Cardiac muscle cell (in vitro differentiated cells and primary cell): ENCODE results near the gene OR5C1. TPM values are rescaled to one million over a fixed set of nuclear protein-coding genes. Genes with fewer than 3 reads are reported as not detected.

ENCODE experiments used
- DNase-seq, 2 donors: peaks; one replicate each; pipeline versions ENCODE4 v3.0.0 to v3.0.0-alpha.2; 2010 to 2017; ENCODE audit warnings: low read depth in 1 of 2, low spot score in 1 of 2
- H3K27ac ChIP-seq: fragments of 200-600 bp; sonication (generic); 2 replicates; pipeline ENCODE4 v1.5.1; 2016
- H3K27me3 ChIP-seq: fragments of 200-600 bp; sonication (generic); 2 replicates; pipeline ENCODE4 v1.6.0; 2016; ENCODE audit warnings: control low read depth
- H3K36me3 ChIP-seq: fragments of 200-600 bp; sonication (generic); 2 replicates; pipeline ENCODE4 v1.5.1; 2016; ENCODE audit warnings: control low read depth
- H3K4me1 ChIP-seq: fragments of 200-600 bp; sonication (generic); 2 replicates; pipeline ENCODE4 v1.8.1; 2017; ENCODE audit warnings: low read depth, mild to moderate bottlenecking, mixed run types
- H3K4me3 ChIP-seq: fragments of 200-600 bp; sonication (generic); 2 replicates; pipeline ENCODE4 v1.5.1; 2016; ENCODE audit warnings: mild to moderate bottlenecking
- H3K9me3 ChIP-seq: fragments of 200-600 bp; sonication (generic); 2 replicates; pipeline ENCODE4 v1.5.1; 2017; ENCODE audit warnings: low read depth, mild to moderate bottlenecking, control low read depth
- polyA plus RNA-seq: library from polyadenylated mRNA; unstranded; fragments of >200 nt; fragmentation: Nextera tagmentation; extraction: Ambion mirVana; gene quantifications from 2 replicates; pipeline ENCODE4 v1.2.1, GENCODE V29; 2016
- total RNA-seq: library from RNA; depleted of rRNA; stranded (reverse); fragments of >200 nt; gene quantifications from 2 replicates; pipeline ENCODE4 v1.2.3, GENCODE V29; 2016
- TF ChIP-seq, protein P1 (sequence below): IDR thresholded peaks from 2 replicates; pipeline ENCODE4 v1.5.1; 2012; ENCODE audit warnings: low read depth, mild to moderate bottlenecking, low read length

Gene OR5C1
- total and polyA plus RNA-seq, 2 experiments from 2014 or later: not detected

DNA sequence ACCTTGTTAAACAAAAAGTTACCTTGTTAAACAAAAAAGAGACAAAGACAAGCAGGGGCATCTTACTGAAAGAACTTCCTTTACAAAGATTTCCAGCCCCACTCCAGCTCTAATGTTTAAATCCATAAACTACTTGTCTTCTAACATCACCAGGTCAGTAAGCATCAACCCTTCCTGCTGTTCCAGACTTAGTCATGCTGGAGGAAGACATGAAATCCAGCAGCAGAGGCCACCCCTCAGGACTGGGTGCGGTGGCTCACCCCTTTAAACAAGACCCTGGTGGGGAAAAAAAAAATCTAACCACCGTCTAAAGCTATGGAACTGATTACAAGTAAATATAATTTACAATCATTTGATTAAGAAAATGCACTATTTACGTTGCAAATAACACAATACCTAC lies 30.6 kb downstream of the OR5C1 start:
- TF ChIP-seq, protein P1, sequence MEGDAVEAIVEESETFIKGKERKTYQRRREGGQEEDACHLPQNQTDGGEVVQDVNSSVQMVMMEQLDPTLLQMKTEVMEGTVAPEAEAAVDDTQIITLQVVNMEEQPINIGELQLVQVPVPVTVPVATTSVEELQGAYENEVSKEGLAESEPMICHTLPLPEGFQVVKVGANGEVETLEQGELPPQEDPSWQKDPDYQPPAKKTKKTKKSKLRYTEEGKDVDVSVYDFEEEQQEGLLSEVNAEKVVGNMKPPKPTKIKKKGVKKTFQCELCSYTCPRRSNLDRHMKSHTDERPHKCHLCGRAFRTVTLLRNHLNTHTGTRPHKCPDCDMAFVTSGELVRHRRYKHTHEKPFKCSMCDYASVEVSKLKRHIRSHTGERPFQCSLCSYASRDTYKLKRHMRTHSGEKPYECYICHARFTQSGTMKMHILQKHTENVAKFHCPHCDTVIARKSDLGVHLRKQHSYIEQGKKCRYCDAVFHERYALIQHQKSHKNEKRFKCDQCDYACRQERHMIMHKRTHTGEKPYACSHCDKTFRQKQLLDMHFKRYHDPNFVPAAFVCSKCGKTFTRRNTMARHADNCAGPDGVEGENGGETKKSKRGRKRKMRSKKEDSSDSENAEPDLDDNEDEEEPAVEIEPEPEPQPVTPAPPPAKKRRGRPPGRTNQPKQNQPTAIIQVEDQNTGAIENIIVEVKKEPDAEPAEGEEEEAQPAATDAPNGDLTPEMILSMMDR: no peak
- no peaks in the 10 kb centered on the region for H3K27me3 ChIP-seq
- no peak for DNase-seq
- peaks cover 29% of the 10 kb centered on the region for H3K36me3 ChIP-seq
- H3K4me1 ChIP-seq: no peaks in the 10 kb centered on the region
- no peaks in the 10 kb centered on the region for H3K9me3 ChIP-seq
- H3K4me3 ChIP-seq: no peak overlapping the region
- no peak overlapping the region for H3K27ac ChIP-seq

- TF ChIP-seq, protein P1: no peak
- no peaks in the 10 kb centered on the region for H3K9me3 ChIP-seq
- H3K27ac ChIP-seq: no peak overlapping the region
- H3K36me3 ChIP-seq: peaks cover 33% of the 10 kb centered on the region
- no peaks in the 10 kb centered on the region for H3K27me3 ChIP-seq
- no peak overlapping the region for H3K4me3 ChIP-seq
- H3K4me1 ChIP-seq: no peaks in the 10 kb centered on the region
- DNase-seq: peak in 1 of 2 donors; percentile 53
These were observed 31.2 kb downstream of the OR5C1 start for GRCh38 chr9:122819791-122820489.

- no peak overlapping the region for H3K27ac ChIP-seq
- DNase-seq: no peak
- no peaks in the 10 kb centered on the region for H3K9me3 ChIP-seq
- H3K4me3 ChIP-seq: no peak overlapping the region
- H3K36me3 ChIP-seq: peaks cover 33% of the 10 kb centered on the region
- H3K4me1 ChIP-seq: no peaks in the 10 kb centered on the region
- TF ChIP-seq, protein P1: no peak
- H3K27me3 ChIP-seq: no peaks in the 10 kb centered on the region
These were observed 31.7 kb downstream of the OR5C1 start for GRCh38 chr9:122820490-122820845.

- H3K27me3 ChIP-seq: no peaks in the 10 kb centered on the region
- peaks cover 2% of the 10 kb centered on the region for H3K4me1 ChIP-seq
- no peak overlapping the region for H3K27ac ChIP-seq
- peaks cover 37% of the 10 kb centered on the region for H3K36me3 ChIP-seq
- DNase-seq: peak in 1 of 2 donors; percentile 59
- no peaks in the 10 kb centered on the region for H3K9me3 ChIP-seq
- no peak overlapping the region for H3K4me3 ChIP-seq
- TF ChIP-seq, protein P1: no peak
These were observed 32.7 kb downstream of the OR5C1 start for GRCh38 chr9:122821278-122821943.

GRCh38 chr9:122822056-122822455 lies 33.3 kb downstream of the OR5C1 start:
- Histone ChIP-seq H3K27me3 (no peaks in the 10 kb centered on the region), H3K27ac (no peak overlapping the region), H3K9me3 (no peaks in the 10 kb centered on the region), H3K4me1 (peaks cover 8% of the 10 kb centered on the region), H3K4me3 (no peak overlapping the region), H3K36me3 (peaks cover 37% of the 10 kb centered on the region)
- TF ChIP-seq, protein P1: no peak
- DNase-seq: no peak
